Measurements from ENCODE around the gene CHRDL2. TPM values are rescaled to one million over a fixed set of nuclear protein-coding genes. Genes with fewer than 3 reads are reported as not detected.

Gene CHRDL2
- total and polyA plus RNA-seq, 2 of the 13 experiments (the other 11 are each of a cell fraction or from before 2014, with no cell fraction given): 0.04 TPM; not detected in 1

- TF ChIP-seq HNF1A (IDR thresholded peaks at IDR 0.05; ENCODE audit: low read depth) (no peak), HNF1A (CRISPR knock-in tag; IDR thresholded peaks at IDR 0.05; ENCODE audit: borderline replicate concordance) (no peak), YY1 (IDR thresholded peaks at IDR 0.05; ENCODE audit: insufficient read depth, insufficient replicate concordance, low read depth, low read length) (peak; percentile 96), KAT2B (IDR thresholded peaks at IDR 0.05; ENCODE audit: borderline replicate concordance, low read depth, low read length) (no peak), ELF4 (CRISPR knock-in tag; IDR thresholded peaks at IDR 0.05; ENCODE audit: borderline replicate concordance) (no peak), POLR2G (IDR thresholded peaks at IDR 0.05; ENCODE audit: low read depth, low read length) (peak; percentile 88), ZNF18 (CRISPR knock-in tag; IDR thresholded peaks at IDR 0.05; ENCODE audit: insufficient replicate concordance) (no peak), TGIF2 (CRISPR knock-in tag; IDR thresholded peaks at IDR 0.05) (no peak), MXD4 (CRISPR knock-in tag; IDR thresholded peaks at IDR 0.05) (no peak), NFYC (CRISPR knock-in tag; IDR thresholded peaks at IDR 0.05) (0 out of 2 replicates have a peak, but pooled peaks have one; percentile 13), SOX13 (IDR thresholded peaks at IDR 0.05) (no peak), SOX13 (CRISPR knock-in tag; conservative IDR thresholded peaks at IDR 0.05 in 1 of 2, IDR thresholded peaks at IDR 0.05 in 1 of 2) (peak in 1 of 2 experiments; percentile 46; a peak in 2 of 4 replicates), HOXA5 (CRISPR knock-in tag; IDR thresholded peaks at IDR 0.05) (0 out of 2 replicates have a peak, but pooled peaks have one; percentile 8), ATAD3A (CRISPR knock-in tag; IDR thresholded peaks at IDR 0.05) (no peak), NFRKB (IDR thresholded peaks at IDR 0.05) (peak; percentile 41; the same call in 1 of the 2 replicates), TRAFD1 (CRISPR knock-in tag; IDR thresholded peaks at IDR 0.05; ENCODE audit: borderline replicate concordance) (0 out of 2 replicates have a peak, but pooled peaks have one; percentile 5), ZSCAN12 (CRISPR knock-in tag; IDR thresholded peaks at IDR 0.05) (0 out of 2 replicates have a peak, but pooled peaks have one; percentile 42), POLR2AphosphoS5 (IDR thresholded peaks at IDR 0.05; ENCODE audit: low read depth, low read length) (peak; percentile 71), HOXA7 (CRISPR knock-in tag; IDR thresholded peaks at IDR 0.05) (no peak), HNRNPLL (IDR thresholded peaks at IDR 0.05; ENCODE audit: low read depth, low read length, poor library complexity, severe bottlenecking) (peak; percentile 17), ESRRA (CRISPR knock-in tag; IDR thresholded peaks at IDR 0.05; ENCODE audit: low read depth) (no peak), ELF1 (CRISPR knock-in tag; IDR thresholded peaks at IDR 0.05) (0 out of 2 replicates have a peak, but pooled peaks have one; percentile 41)
Measured at GRCh38 chr11:74748211-74749126, 17.2 kb upstream of the CHRDL2 start, which contains the start of gene RNF169 (continued).
